Neural crest cell (in vitro differentiated cells): ENCODE data around the gene FGD4. TPM values are rescaled to one million over a fixed set of nuclear protein-coding genes. Genes with fewer than 3 reads are reported as not detected.

Source experiments
- DNase-seq: peaks from one replicate; pipeline ENCODE4 v3.0.0; 2021; ENCODE audit warnings: low read depth, mixed read lengths, low spot score
- H3K27ac Mint-ChIP-seq: one replicate; pipeline ENCODE4 v1.8.0; 2021; ENCODE audit warnings: mild to moderate bottlenecking, mixed read lengths; ENCODE audit not compliant: unreplicated experiment
- H3K27me3 Mint-ChIP-seq: 2 replicates; pipeline ENCODE4 v1.8.0; 2021; ENCODE audit warnings: low read depth, mild to moderate bottlenecking, mixed read lengths
- H3K36me3 Mint-ChIP-seq: 2 replicates; pipeline ENCODE4 v1.8.0; 2021; ENCODE audit warnings: low read depth, mild to moderate bottlenecking, mixed read lengths
- H3K4me1 Mint-ChIP-seq: 2 replicates; pipeline ENCODE4 v1.8.0; 2021; ENCODE audit warnings: mixed read lengths
- H3K4me3 Mint-ChIP-seq: one replicate; pipeline ENCODE4 v1.8.0; 2021; ENCODE audit warnings: mild to moderate bottlenecking, mixed read lengths
- H3K9me3 Mint-ChIP-seq: 2 replicates; pipeline ENCODE4 v1.8.0; 2021; ENCODE audit warnings: mixed read lengths
- CTCF ChIP-seq: fragments of 200-600 bp; sonication (generic); conservative IDR thresholded peaks from 2 replicates; pipeline ENCODE4 v1.5.0; 2021; ENCODE audit warnings: antibody characterized with exemption, mild to moderate bottlenecking
- total RNA-seq: library from RNA; stranded (reverse); gene quantifications from 2 replicates; pipeline ENCODE4 v1.2.1, GENCODE V29; 2021

Gene FGD4
- total RNA-seq, 1 donor from 2014 or later, result 35.8 TPM

DNA sequence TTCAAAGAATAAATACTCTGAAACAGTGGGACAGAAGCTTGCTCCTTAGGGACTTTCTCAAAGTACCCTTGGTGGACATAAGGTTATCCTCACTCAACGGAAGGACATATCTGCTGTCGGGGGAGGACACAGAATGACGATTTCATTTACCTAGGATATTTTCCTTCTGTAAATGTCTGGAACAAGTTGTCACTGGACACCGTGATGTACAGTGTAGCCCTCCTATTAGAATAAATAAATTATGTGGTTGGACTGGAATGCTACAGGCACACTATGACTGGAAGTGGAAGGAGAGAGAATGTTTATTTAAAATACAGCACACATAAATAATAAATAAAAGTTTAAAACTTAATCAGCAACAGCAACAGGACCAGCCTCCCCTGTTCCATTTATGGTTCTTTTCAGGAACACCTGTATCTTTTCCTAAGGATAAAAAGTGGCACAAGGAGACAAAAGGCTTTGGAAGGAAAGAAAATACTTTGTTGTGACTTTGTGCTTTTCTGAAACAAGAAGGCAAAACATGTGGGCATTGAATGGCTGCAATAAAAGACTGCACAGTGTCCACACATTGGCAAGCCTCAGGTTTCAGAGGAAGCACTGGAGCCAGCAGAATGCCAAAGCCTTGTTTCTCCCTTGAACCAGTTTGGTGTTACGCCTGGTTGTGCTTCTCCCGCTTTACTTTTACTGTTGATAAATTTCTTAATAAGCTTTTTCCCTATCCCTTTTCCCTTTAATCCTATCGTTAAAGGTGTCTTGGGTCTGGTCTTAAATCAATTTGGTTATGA, 36.8 kb downstream of the FGD4 start:
- TF ChIP-seq CTCF, result no peak
- no peak for DNase-seq
- Mint-ChIP-seq H3K27me3 (no peaks in the 10 kb centered on the region), H3K4me3 (no peak overlapping the region), H3K36me3 (no peaks in the 10 kb centered on the region), H3K27ac (no peak overlapping the region), H3K4me1 (peaks cover 8% of the 10 kb centered on the region), H3K9me3 (no peaks in the 10 kb centered on the region)

DNA sequence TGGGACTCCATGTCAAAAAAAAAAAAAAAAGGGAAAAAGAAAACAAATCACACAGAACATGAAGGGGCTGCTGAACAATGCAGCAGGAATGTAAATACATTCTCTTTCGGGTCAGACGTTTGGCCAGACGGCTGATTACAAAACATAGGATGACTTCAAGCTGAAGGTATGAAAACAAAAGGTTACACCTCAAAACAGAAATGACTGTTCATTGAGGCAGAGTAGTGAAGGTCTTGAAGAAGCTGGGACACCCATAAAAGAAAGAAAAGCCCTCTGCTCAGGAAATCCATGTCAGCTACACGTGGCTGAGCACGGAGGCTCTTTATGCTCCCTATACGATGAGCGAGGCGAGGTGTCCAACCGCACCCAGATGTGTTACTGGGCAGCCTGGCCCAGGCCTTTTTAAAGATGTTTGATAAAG, 37.7 kb downstream of the FGD4 start:
- Mint-ChIP-seq H3K4me1 (peaks cover 8% of the 10 kb centered on the region), H3K36me3 (no peaks in the 10 kb centered on the region), H3K9me3 (no peaks in the 10 kb centered on the region), H3K4me3 (no peak overlapping the region), H3K27ac (no peak overlapping the region), H3K27me3 (no peaks in the 10 kb centered on the region)
- TF ChIP-seq CTCF, result no peak
- no peak for DNase-seq

GRCh38 chr12:32440120-32440865, 40.9 kb downstream of the FGD4 start:
- H3K27me3 Mint-ChIP-seq, result no peaks in the 10 kb centered on the region
- H3K4me1 Mint-ChIP-seq, result peaks cover 14% of the 10 kb centered on the region
- no peak for TF ChIP-seq CTCF
- no peaks in the 10 kb centered on the region for H3K9me3 Mint-ChIP-seq
- H3K36me3 Mint-ChIP-seq, result no peaks in the 10 kb centered on the region
- H3K27ac Mint-ChIP-seq, result no peak overlapping the region
- no peak overlapping the region for H3K4me3 Mint-ChIP-seq
- no peak for DNase-seq

- Mint-ChIP-seq H3K9me3 (no peaks in the 10 kb centered on the region), H3K27me3 (no peaks in the 10 kb centered on the region), H3K4me3 (no peak overlapping the region), H3K36me3 (no peaks in the 10 kb centered on the region), H3K27ac (no peak overlapping the region), H3K4me1 (peaks cover 16% of the 10 kb centered on the region)
- DNase-seq, result no peak
- no peak for TF ChIP-seq CTCF
Measured at GRCh38 chr12:32443491-32443890, 44.1 kb downstream of the FGD4 start.

DNA sequence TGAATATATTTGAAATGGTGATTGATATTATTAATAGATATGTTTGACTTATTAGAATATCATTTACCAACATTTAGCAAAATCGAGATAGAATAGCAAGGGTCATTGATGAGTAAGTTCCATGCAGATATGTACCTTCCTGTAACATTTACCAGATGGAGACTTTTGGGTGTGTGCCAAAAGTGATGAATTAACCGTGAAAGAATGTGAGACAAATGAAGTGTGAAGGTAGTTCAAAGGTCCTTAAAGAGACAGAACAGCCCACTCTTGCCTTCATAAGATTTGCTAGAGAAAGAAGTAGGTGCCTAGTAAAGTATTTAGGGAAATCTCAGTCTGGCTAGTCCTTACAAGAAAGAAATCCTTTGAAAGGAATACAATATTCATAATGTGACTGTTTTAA, 45.5 kb downstream of the FGD4 start:
- Mint-ChIP-seq H3K36me3 (no peaks in the 10 kb centered on the region), H3K27ac (no peak overlapping the region), H3K27me3 (no peaks in the 10 kb centered on the region), H3K4me1 (peaks cover 19% of the 10 kb centered on the region), H3K4me3 (no peak overlapping the region), H3K9me3 (no peaks in the 10 kb centered on the region)
- no peak for DNase-seq
- no peak for TF ChIP-seq CTCF
